Brain microvascular endothelial cell (primary cell): ENCODE results near the gene ZNF423.

ENCODE experiments used
- DNase-seq: peaks from one replicate; pipeline ENCODE4 v3.0.0-alpha.2; 2020
- H3K27ac ChIP-seq: fragments of 250-450 bp; sonication (Bioruptor Pico); 2 replicates; pipeline ENCODE4 v1.5.1; 2020; ENCODE audit warnings: mild to moderate bottlenecking, moderate library complexity
- H3K27me3 ChIP-seq: fragments of 250-450 bp; sonication (Bioruptor Pico); replicated peaks from 2 replicates; pipeline ENCODE4 v1.5.1; 2020; ENCODE audit warnings: mild to moderate bottlenecking
- H3K36me3 ChIP-seq: fragments of 250-450 bp; sonication (Bioruptor Pico); replicated peaks from 2 replicates; pipeline ENCODE4 v1.5.1; 2020; ENCODE audit warnings: mild to moderate bottlenecking
- H3K4me3 ChIP-seq: 2 replicates; pipeline ENCODE4 v1.5.1; 2011; ENCODE audit warnings: low read depth, mild to moderate bottlenecking, control low read depth, low read length, moderate library complexity
- CTCF ChIP-seq: IDR thresholded peaks from 2 replicates; pipeline ENCODE4 v1.5.1; 2011; ENCODE audit warnings: low read depth, mild to moderate bottlenecking, moderate library complexity, low read length, control low read depth, inconsistent platforms; ENCODE audit errors: missing control alignments
- in situ Hi-C: cut with HindIII; loops from 2 replicates; pipeline ENCODE4 v1.10.0; 2017; ENCODE audit warnings: low sequenced_read_pairs, low pct_ligation_motif_present

ZNF423 gene

GRCh38 chr16:49530427-49530970, 325.4 kb downstream of the ZNF423 start:
- no peak for DNase-seq
- Histone ChIP-seq H3K4me3 (no peak overlapping the region), H3K27me3 (no peaks in the 10 kb centered on the region), H3K27ac (no peak overlapping the region), H3K36me3 (no peaks in the 10 kb centered on the region)
- in situ Hi-C loops = no loop called here
- TF ChIP-seq CTCF = no peak

GRCh38 chr16:49529411-49530045, 326.4 kb downstream of the ZNF423 start:
- Histone ChIP-seq H3K27me3 (no peaks in the 10 kb centered on the region), H3K27ac (no peak overlapping the region), H3K36me3 (no peaks in the 10 kb centered on the region), H3K4me3 (no peak overlapping the region)
- DNase-seq = no peak
- no peak for TF ChIP-seq CTCF
- in situ Hi-C loops = no loop called here

DNA sequence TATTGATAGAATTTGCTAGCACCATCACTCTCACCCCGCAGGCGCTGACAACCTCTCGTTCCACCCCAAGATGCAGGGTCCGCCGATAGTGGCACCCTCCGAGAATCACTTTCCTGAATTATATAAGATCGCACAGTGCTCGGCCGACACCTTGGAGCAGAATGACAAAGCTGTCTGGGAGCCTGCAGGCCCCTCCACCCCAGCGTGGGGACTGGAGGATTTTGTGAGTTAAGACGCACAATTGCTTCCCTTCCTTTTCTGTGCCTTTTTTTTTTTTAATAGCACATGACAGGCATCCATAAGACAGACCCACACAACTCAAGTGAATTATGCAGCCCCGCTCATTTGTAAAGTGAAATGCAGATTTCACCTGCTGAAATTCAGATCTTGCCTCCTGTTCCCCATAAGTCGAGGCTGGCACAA, 327.0 kb downstream of the ZNF423 start:
- no peak overlapping the region for H3K4me3 ChIP-seq
- H3K27me3 ChIP-seq = no peaks in the 10 kb centered on the region
- DNase-seq = no peak
- no peak for TF ChIP-seq CTCF
- H3K36me3 ChIP-seq = no peaks in the 10 kb centered on the region
- in situ Hi-C loops = no loop called here
- H3K27ac ChIP-seq = no peak overlapping the region

GRCh38 chr16:49528060-49528865, 327.6 kb downstream of the ZNF423 start:
- peak; percentile 1 for DNase-seq
- no peaks in the 10 kb centered on the region for H3K36me3 ChIP-seq
- H3K27me3 ChIP-seq = no peaks in the 10 kb centered on the region
- no peak for TF ChIP-seq CTCF
- in situ Hi-C loops = no loop called here
- H3K4me3 ChIP-seq = peak overlapping the region; percentile 24
- H3K27ac ChIP-seq = no peak overlapping the region

DNA sequence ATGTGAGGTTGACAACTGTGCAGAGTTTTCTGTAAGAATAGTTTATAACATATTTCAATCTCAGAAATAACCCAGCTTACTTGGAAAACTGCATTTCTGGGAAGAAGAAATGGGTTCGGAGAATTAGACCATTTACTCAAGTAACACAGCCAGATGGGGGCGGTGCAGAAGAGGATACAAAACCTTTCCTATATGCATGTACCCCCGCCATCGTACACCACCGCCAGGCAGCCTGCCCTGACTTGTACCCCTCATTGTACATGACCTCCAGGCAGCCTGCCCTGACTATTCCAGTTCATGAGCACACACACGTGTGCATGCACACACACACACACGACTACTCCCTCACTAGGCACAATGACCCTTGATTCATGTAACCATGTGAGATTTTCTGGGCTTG, 328.3 kb downstream of the ZNF423 start:
- no peak for TF ChIP-seq CTCF
- DNase-seq = no peak
- Histone ChIP-seq H3K27me3 (no peaks in the 10 kb centered on the region), H3K4me3 (no peak overlapping the region), H3K27ac (no peak overlapping the region), H3K36me3 (no peaks in the 10 kb centered on the region)
- in situ Hi-C loops = no loop called here
